ENCODE data around the gene AATF.

DNA sequence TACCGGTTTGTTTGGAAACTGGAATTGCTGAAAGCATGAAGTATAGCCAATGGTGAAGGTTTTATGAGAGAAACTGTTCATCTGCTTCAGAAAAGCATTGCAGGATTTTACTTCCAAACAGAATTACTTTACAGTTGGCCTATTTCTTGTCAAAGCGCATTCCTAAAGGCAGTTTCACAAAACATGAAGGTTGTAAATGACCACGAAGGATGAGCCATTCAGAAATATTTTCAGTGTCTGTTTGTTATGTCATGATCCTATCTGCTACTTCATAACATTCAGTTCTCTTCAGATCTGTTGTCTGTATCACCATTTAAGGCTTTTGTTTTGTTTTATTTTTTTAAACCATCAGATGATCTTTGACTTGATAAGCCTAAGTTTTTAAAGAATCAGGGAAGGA lies 45.7 kb downstream of the AATF start:
- TF ChIP-seq, protein P1, sequence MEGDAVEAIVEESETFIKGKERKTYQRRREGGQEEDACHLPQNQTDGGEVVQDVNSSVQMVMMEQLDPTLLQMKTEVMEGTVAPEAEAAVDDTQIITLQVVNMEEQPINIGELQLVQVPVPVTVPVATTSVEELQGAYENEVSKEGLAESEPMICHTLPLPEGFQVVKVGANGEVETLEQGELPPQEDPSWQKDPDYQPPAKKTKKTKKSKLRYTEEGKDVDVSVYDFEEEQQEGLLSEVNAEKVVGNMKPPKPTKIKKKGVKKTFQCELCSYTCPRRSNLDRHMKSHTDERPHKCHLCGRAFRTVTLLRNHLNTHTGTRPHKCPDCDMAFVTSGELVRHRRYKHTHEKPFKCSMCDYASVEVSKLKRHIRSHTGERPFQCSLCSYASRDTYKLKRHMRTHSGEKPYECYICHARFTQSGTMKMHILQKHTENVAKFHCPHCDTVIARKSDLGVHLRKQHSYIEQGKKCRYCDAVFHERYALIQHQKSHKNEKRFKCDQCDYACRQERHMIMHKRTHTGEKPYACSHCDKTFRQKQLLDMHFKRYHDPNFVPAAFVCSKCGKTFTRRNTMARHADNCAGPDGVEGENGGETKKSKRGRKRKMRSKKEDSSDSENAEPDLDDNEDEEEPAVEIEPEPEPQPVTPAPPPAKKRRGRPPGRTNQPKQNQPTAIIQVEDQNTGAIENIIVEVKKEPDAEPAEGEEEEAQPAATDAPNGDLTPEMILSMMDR (IDR thresholded peaks at IDR 0.05), result no peak
- no peak for TF ChIP-seq POLR2A (IDR thresholded peaks at IDR 0.05)

Measured in adrenal gland (tissue), 5 donors.